ENCODE data around the gene PIK3C3.

DNA sequence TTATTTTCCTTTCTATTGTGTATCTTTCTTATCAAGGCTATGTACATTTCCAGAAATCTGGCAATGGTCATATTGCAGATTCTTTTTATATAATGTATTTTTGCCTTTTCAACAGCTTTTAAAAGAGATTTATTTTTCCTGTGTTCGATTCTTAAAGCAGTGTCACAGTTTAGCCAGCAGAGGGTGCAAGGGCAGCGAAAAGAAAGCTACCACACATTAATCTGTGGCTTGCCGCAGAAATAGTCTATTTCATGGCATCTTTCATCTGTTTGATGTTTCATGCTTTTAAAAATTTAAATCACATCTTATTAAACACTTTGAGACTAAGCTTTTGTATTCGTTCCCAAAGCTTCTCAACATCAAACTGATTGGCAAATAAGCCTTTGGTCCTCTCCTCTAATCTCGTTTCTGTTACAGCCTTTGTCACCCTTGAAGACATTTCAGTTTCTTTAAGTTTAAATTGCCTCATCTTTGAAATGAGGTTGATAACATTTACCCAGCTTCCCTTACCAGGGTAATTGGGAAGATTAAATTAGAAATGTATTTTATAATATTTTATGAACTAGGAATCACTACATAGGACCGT is 73.3 kb downstream of the PIK3C3 start:
- no peak for TF ChIP-seq POLR2A (IDR thresholded peaks at IDR 0.05)
- TF ChIP-seq, protein P1, sequence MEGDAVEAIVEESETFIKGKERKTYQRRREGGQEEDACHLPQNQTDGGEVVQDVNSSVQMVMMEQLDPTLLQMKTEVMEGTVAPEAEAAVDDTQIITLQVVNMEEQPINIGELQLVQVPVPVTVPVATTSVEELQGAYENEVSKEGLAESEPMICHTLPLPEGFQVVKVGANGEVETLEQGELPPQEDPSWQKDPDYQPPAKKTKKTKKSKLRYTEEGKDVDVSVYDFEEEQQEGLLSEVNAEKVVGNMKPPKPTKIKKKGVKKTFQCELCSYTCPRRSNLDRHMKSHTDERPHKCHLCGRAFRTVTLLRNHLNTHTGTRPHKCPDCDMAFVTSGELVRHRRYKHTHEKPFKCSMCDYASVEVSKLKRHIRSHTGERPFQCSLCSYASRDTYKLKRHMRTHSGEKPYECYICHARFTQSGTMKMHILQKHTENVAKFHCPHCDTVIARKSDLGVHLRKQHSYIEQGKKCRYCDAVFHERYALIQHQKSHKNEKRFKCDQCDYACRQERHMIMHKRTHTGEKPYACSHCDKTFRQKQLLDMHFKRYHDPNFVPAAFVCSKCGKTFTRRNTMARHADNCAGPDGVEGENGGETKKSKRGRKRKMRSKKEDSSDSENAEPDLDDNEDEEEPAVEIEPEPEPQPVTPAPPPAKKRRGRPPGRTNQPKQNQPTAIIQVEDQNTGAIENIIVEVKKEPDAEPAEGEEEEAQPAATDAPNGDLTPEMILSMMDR (IDR thresholded peaks at IDR 0.05) = peak in 1 of 3 experiments; percentile 25
- no peak for TF ChIP-seq POLR2AphosphoS5 (IDR thresholded peaks at IDR 0.05; ENCODE audit: insufficient read depth in 1 of 2, low read depth in 1 of 2)
